GM12878 (cell line): ENCODE measurements around the gene IL23R.

ENCODE experiments used
- CTCF ChIP-seq, 3 experiments: IDR thresholded peaks in 2 of 3; conservative IDR thresholded peaks in 1 of 3; 2 replicates each; pipeline ENCODE4 v1.5.1; 2011; ENCODE audit warnings: low read depth in 3 of 3, low read length in 3 of 3, mild to moderate bottlenecking in 3 of 3, control low read depth in 2 of 3, moderate library complexity in 2 of 3, inconsistent platforms in 1 of 3, mixed read lengths in 1 of 3; ENCODE audit not compliant: control insufficient read depth in 2 of 3, insufficient read depth in 1 of 3; ENCODE audit errors: extremely low read depth in 1 of 3
- EZH2 ChIP-seq: IDR thresholded peaks from 2 replicates; pipeline ENCODE4 v1.6.1; 2012; ENCODE audit warnings: low read depth, mild to moderate bottlenecking, control low read depth, inconsistent platforms, low read length, borderline replicate concordance; ENCODE audit not compliant: control insufficient read depth
- NBN ChIP-seq: fragments of 450-650 bp; IDR thresholded peaks from 2 replicates; pipeline ENCODE4 v1.6.1; 2016
- POLR2A ChIP-seq: IDR thresholded peaks from 2 replicates; pipeline ENCODE4 v1.6.1; 2011; ENCODE audit warnings: low read depth, mild to moderate bottlenecking, low read length
- SP1 ChIP-seq: IDR thresholded peaks from one replicate; pipeline ENCODE4 v1.6.1; 2011; ENCODE audit warnings: low read depth, low read length
- YY1 ChIP-seq: IDR thresholded peaks from 2 replicates; pipeline ENCODE4 v1.6.1; 2011; ENCODE audit warnings: low read depth, mild to moderate bottlenecking, low read length

- TF ChIP-seq EZH2 (no peak), NBN (no peak), SP1 (no peak), CTCF (IDR thresholded peaks at IDR 0.05 in 2 of 3, conservative IDR thresholded peaks at IDR 0.05 in 1 of 3; ENCODE audit: control insufficient read depth in 2 of 3, extremely low read depth in 1 of 3, insufficient read depth in 1 of 3, low read depth in 3 of 3, low read length in 3 of 3) (no peak), POLR2A (no peak), YY1 (no peak)
These were observed 51.7 kb downstream of the IL23R start for GRCh38 chr1:67217938-67218337.
